OCI-LY1 (cell line): ENCODE results near the gene AFAP1.

Source experiments
- H2AFZ ChIP-seq: fragments of 200-600 bp; sonication (generic), shearing (Covaris generic); 2 replicates; pipeline ENCODE4 v1.6.0; 2014; ENCODE audit warnings: antibody characterized with exemption, mild to moderate bottlenecking, low read length
- H3F3A ChIP-seq: fragments of 200-600 bp; sonication (generic), shearing (Covaris generic); 2 replicates; pipeline ENCODE4 v1.6.0; 2014; ENCODE audit warnings: mild to moderate bottlenecking, antibody characterized with exemption, low read length, moderate library complexity; ENCODE audit not compliant: insufficient read depth
- H3K27ac ChIP-seq: fragments of 200-600 bp; sonication (generic); 2 replicates; pipeline ENCODE4 v1.5.1; 2014; ENCODE audit warnings: low read length, mixed run types, mild to moderate bottlenecking, low read depth; ENCODE audit not compliant: poor library complexity, severe bottlenecking
- H3K27me3 ChIP-seq: fragments of 200-600 bp; sonication (generic); 2 replicates; pipeline ENCODE4 v1.6.0; 2014; ENCODE audit warnings: antibody characterized with exemption, mild to moderate bottlenecking, low read length, moderate library complexity; ENCODE audit not compliant: insufficient read depth
- H3K36me3 ChIP-seq: fragments of 200-600 bp; sonication (generic); 2 replicates; pipeline ENCODE4 v1.6.1; 2014; ENCODE audit warnings: mild to moderate bottlenecking, antibody characterized with exemption, low read length, moderate library complexity, mixed read lengths; ENCODE audit not compliant: insufficient read depth
- H3K4me1 ChIP-seq: fragments of 200-600 bp; sonication (generic); 2 replicates; pipeline ENCODE4 v1.5.1; 2014; ENCODE audit warnings: mild to moderate bottlenecking, low read length, moderate library complexity; ENCODE audit not compliant: insufficient read depth, severe bottlenecking
- H3K4me2 ChIP-seq: fragments of 200-600 bp; sonication (generic), shearing (Covaris generic); 2 replicates; pipeline ENCODE4 v1.6.1; 2014; ENCODE audit warnings: low read length
- H3K4me3 ChIP-seq: fragments of 200-600 bp; sonication (generic); 2 replicates; pipeline ENCODE4 v1.5.1; 2014; ENCODE audit warnings: low read length, low read depth, mild to moderate bottlenecking, mixed read lengths; ENCODE audit not compliant: poor library complexity, severe bottlenecking
- H3K79me2 ChIP-seq: fragments of 200-600 bp; shearing (Covaris generic); 2 replicates; pipeline ENCODE4 v1.6.1; 2016; ENCODE audit warnings: mixed run types, low read length, mixed read lengths; ENCODE audit not compliant: insufficient read depth
- H3K9ac ChIP-seq: fragments of 200-600 bp; sonication (generic), shearing (Covaris generic); 2 replicates; pipeline ENCODE4 v1.6.1; 2014; ENCODE audit warnings: mild to moderate bottlenecking, low read length, mixed read lengths
- H3K9me2 ChIP-seq: fragments of 200-600 bp; sonication (generic), shearing (Covaris generic); 2 replicates; pipeline ENCODE4 v1.6.1; 2014; ENCODE audit warnings: low read depth, mild to moderate bottlenecking, low read length, mixed read lengths
- H3K9me3 ChIP-seq: fragments of 200-600 bp; shearing (Covaris generic); 2 replicates; pipeline ENCODE4 v1.6.1; 2014; ENCODE audit warnings: low read length, mixed read lengths
- H4K20me1 ChIP-seq: fragments of 200-600 bp; sonication (generic), shearing (Covaris generic); 2 replicates; pipeline ENCODE4 v1.6.0; 2016; ENCODE audit warnings: mild to moderate bottlenecking, low read length; ENCODE audit not compliant: insufficient read depth
- EZH2 ChIP-seq: fragments of 200-600 bp; sonication (generic), shearing (Covaris generic); IDR thresholded peaks from 2 replicates; pipeline ENCODE4 v1.8.0; 2017; ENCODE audit warnings: borderline replicate concordance, mixed run types, mild to moderate bottlenecking, antibody characterized with exemption, low read length, moderate library complexity, mixed read lengths
- TF ChIP-seq, protein P1 (sequence below): fragments of 200-600 bp; sonication (generic), shearing (Covaris generic); IDR thresholded peaks from 2 replicates; pipeline ENCODE4 v1.5.1; 2017; ENCODE audit warnings: mild to moderate bottlenecking, antibody characterized with exemption, low read length, moderate library complexity, mixed read lengths

AFAP1 gene

DNA sequence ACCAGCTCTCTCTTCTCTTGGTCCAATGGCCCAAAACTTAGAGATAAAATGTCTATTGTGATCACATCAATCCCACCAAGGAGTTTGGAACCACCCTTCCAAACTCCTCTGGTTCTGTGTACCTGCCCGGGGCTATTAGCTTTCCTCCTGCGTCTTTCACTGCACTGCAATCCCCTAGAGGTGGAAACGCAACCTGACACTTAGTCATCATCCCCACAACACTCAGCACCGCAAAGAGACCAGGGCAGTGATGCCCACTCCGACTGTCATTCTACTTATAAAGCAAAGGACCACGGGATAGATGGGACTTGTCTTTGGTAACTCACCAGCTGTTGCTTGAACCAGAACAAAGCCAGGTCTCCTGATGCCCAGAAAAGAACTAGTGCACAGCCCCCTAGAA lies 22.0 kb downstream of the AFAP1 start:
- TF ChIP-seq, protein P1, sequence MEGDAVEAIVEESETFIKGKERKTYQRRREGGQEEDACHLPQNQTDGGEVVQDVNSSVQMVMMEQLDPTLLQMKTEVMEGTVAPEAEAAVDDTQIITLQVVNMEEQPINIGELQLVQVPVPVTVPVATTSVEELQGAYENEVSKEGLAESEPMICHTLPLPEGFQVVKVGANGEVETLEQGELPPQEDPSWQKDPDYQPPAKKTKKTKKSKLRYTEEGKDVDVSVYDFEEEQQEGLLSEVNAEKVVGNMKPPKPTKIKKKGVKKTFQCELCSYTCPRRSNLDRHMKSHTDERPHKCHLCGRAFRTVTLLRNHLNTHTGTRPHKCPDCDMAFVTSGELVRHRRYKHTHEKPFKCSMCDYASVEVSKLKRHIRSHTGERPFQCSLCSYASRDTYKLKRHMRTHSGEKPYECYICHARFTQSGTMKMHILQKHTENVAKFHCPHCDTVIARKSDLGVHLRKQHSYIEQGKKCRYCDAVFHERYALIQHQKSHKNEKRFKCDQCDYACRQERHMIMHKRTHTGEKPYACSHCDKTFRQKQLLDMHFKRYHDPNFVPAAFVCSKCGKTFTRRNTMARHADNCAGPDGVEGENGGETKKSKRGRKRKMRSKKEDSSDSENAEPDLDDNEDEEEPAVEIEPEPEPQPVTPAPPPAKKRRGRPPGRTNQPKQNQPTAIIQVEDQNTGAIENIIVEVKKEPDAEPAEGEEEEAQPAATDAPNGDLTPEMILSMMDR = no peak
- TF ChIP-seq EZH2 = no peak
- no peaks in the 10 kb centered on the region for H3K79me2 ChIP-seq
- no peak overlapping the region for H3K27ac ChIP-seq
- H3K4me2 ChIP-seq = no peak overlapping the region
- no peaks in the 10 kb centered on the region for H3K4me1 ChIP-seq
- no peaks in the 10 kb centered on the region for H3K36me3 ChIP-seq
- H2AFZ ChIP-seq = no peak overlapping the region
- H3K9ac ChIP-seq = no peak overlapping the region
- no peaks in the 10 kb centered on the region for H3K27me3 ChIP-seq
- H3F3A ChIP-seq = no peaks in the 10 kb centered on the region
- H3K9me3 ChIP-seq = no peaks in the 10 kb centered on the region
- H3K9me2 ChIP-seq = no peaks in the 10 kb centered on the region
- H4K20me1 ChIP-seq = no peaks in the 10 kb centered on the region
- H3K4me3 ChIP-seq = no peak overlapping the region

DNA sequence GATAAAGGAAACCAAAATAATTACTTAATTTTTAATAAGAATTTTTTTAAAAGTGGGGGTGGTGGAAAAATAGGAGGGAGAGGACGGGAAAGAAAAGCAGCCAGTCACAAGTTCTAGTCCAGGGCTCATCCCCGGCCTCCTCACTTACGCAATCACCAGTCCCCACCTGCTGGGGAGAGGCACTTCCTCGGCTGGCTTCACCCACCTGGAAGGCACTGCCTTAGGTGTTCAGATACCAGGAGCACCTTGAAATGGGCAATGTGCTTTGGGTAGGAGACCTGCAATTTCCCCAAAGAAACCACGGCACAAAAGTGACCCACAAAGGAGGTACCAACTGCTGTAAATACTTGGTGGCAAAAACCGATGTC lies 23.8 kb downstream of the AFAP1 start:
- no peaks in the 10 kb centered on the region for H3K4me1 ChIP-seq
- H4K20me1 ChIP-seq = no peaks in the 10 kb centered on the region
- H3K4me3 ChIP-seq = no peak overlapping the region
- no peaks in the 10 kb centered on the region for H3K79me2 ChIP-seq
- no peak overlapping the region for H3K4me2 ChIP-seq
- H2AFZ ChIP-seq = no peak overlapping the region
- H3K27me3 ChIP-seq = no peaks in the 10 kb centered on the region
- TF ChIP-seq, protein P1 = no peak
- no peak for TF ChIP-seq EZH2
- no peaks in the 10 kb centered on the region for H3F3A ChIP-seq
- H3K9me2 ChIP-seq = no peaks in the 10 kb centered on the region
- H3K9ac ChIP-seq = no peak overlapping the region
- H3K9me3 ChIP-seq = no peaks in the 10 kb centered on the region
- no peaks in the 10 kb centered on the region for H3K36me3 ChIP-seq
- H3K27ac ChIP-seq = no peak overlapping the region

DNA sequence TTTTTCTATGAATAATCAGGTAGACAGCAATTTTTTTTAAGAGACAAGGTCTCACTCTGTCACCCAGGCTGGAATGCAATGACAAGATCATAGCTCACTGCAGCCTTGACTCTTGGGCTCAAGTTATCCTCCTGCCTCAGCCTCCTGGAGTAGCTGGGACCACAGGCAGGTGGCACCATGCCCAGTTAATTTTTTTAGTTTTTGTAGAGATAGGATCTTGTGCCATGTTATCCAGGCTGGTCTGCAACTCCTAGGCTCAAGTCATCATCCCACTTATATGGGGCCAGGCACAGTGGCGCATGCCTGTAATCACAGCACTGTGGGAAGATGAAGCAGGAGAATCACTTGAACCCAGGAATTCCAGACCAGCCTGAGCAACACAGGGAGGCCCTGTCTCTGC lies 26.8 kb downstream of the AFAP1 start:
- no peak overlapping the region for H3K27ac ChIP-seq
- H3K9ac ChIP-seq = no peak overlapping the region
- no peaks in the 10 kb centered on the region for H3K9me2 ChIP-seq
- no peaks in the 10 kb centered on the region for H3K36me3 ChIP-seq
- H3K4me1 ChIP-seq = no peaks in the 10 kb centered on the region
- no peaks in the 10 kb centered on the region for H4K20me1 ChIP-seq
- H2AFZ ChIP-seq = no peak overlapping the region
- no peaks in the 10 kb centered on the region for H3K27me3 ChIP-seq
- no peak overlapping the region for H3K4me3 ChIP-seq
- H3K79me2 ChIP-seq = no peaks in the 10 kb centered on the region
- TF ChIP-seq EZH2 = no peak
- no peaks in the 10 kb centered on the region for H3K9me3 ChIP-seq
- H3K4me2 ChIP-seq = no peak overlapping the region
- no peaks in the 10 kb centered on the region for H3F3A ChIP-seq

DNA sequence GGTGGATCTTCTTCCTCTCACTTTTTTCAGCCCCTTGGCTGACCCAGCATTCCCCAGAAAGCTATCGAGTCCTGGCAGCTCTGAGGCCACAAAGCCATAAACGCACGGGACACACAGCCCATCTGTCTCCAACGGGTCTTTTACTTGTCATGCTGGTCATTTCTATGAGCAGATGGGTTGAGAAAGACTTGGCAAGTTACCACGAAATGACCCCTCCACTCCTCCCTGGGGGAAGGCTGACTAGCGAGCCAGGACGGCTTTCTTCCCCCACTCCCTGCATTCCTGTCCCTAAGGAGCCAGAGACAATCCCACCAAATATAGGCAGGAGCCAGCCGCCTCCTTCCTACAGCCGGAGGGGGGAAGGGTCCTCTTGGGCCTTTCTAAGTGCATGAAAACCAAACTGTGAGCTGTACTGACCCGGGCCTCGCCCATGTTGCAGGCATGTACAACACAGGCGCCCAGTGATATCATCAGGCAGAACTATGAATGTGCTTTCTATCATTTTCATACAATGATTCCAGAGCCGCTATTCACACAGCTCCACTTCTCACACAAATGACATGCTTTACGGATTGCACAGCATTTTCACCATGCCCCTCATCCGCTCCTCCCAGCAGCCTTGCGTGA lies 28.6 kb downstream of the AFAP1 start:
- no peaks in the 10 kb centered on the region for H3K4me1 ChIP-seq
- H3K79me2 ChIP-seq = no peaks in the 10 kb centered on the region
- TF ChIP-seq, protein P1 = no peak
- TF ChIP-seq EZH2 = no peak
- no peak overlapping the region for H3K4me2 ChIP-seq
- H3K36me3 ChIP-seq = no peaks in the 10 kb centered on the region
- H4K20me1 ChIP-seq = no peaks in the 10 kb centered on the region
- no peaks in the 10 kb centered on the region for H3K9me2 ChIP-seq
- H2AFZ ChIP-seq = no peak overlapping the region
- H3K27ac ChIP-seq = no peak overlapping the region
- H3K27me3 ChIP-seq = no peaks in the 10 kb centered on the region
- no peaks in the 10 kb centered on the region for H3F3A ChIP-seq
- H3K9ac ChIP-seq = no peak overlapping the region
- H3K4me3 ChIP-seq = no peak overlapping the region
- H3K9me3 ChIP-seq = no peaks in the 10 kb centered on the region
